Heart right ventricle (tissue), 16 donors: ENCODE results near the gene CCT8. TPM values are rescaled to one million over a fixed set of nuclear protein-coding genes. Genes with fewer than 3 reads are reported as not detected.

Source experiments
- ATAC-seq, 8 donors: fragments of 200-7000 bp; cut with Tn5 transposase; one replicate each; pipeline ENCODE4 v1.9.1; 2020; ENCODE audit warnings: mild to moderate bottlenecking in 8 of 8, moderate library complexity in 8 of 8, moderate number of reproducible peaks in 1 of 8
- DNase-seq, 2 donors: peaks; one replicate each; pipeline ENCODE4 v3.0.0-alpha.2; 2020
- H3K27ac ChIP-seq, 10 donors: fragments of 200-600 bp; sonication (generic) in 2 of 10; one replicate each; pipeline versions ENCODE4 v1.5.0 to v1.8.0; 2020 to 2022; ENCODE audit warnings: mild to moderate bottlenecking in 3 of 10
- H3K27me3 ChIP-seq, 7 donors: fragments of 200-600 bp; one replicate each; pipeline ENCODE4 v1.8.0; 2021 to 2022; ENCODE audit warnings: mild to moderate bottlenecking in 2 of 7
- H3K36me3 ChIP-seq, 9 donors: fragments of 200-600 bp; sonication (generic) in 1 of 9; one replicate each; pipeline versions ENCODE4 v1.5.0 to v1.8.0; 2020 to 2022; ENCODE audit warnings: mild to moderate bottlenecking in 2 of 9
- H3K4me1 ChIP-seq, 9 donors: fragments of 200-600 bp; sonication (generic) in 1 of 9; one replicate each; pipeline versions ENCODE4 v1.5.0 to v1.8.0; 2020 to 2022; ENCODE audit warnings: mild to moderate bottlenecking in 4 of 9
- H3K4me3 ChIP-seq, 10 donors: fragments of 200-600 bp; sonication (generic) in 2 of 10; one replicate each; pipeline versions ENCODE4 v1.5.0 to v1.8.0; 2020 to 2022; ENCODE audit warnings: mild to moderate bottlenecking in 7 of 10, moderate library complexity in 2 of 10
- H3K9me3 ChIP-seq, 11 donors: fragments of 200-600 bp in 10 of 11; sonication (generic) in 2 of 11; one replicate each; pipeline versions ENCODE4 v1.5.0 to v1.8.0; 2013 to 2022; ENCODE audit warnings: mild to moderate bottlenecking in 2 of 11, control low read depth in 1 of 11, moderate library complexity in 1 of 11
- WGBS, 2 donors: extraction: QIAGEN DNeasy Blood & Tissue Kit; methylation state at CpG; one replicate each; pipeline ENCODE4 v1.1.7; 2013; ENCODE audit warnings: inconsistent platforms in 1 of 2; 5-methylcytosine and 5-hydroxymethylcytosine counted together
- intact Hi-C, 10 donors: fragments of 100-400 bp; cut with DNase I; formaldehyde crosslinking; loops; one replicate each; pipeline versions ENCODE4 v1.11.1 to v1.14.2; 2022
- polyA plus RNA-seq, 2 donors: library from polyadenylated mRNA; stranded (reverse); fragments of 200-250 nt; gene quantifications; one replicate each; pipeline ENCODE4 v1.2.3, GENCODE V29; 2013
- total RNA-seq, 10 donors: library from RNA; stranded (reverse); fragmentation: NEBNext Ultra II Directional in 3 of 10; extraction: Animal tissue kit (Norgen Biotek cat#: 25700) in 3 of 10; gene quantifications; one replicate each; pipeline versions ENCODE4 v1.2.1 to v1.2.4, GENCODE V29; 2021 to 2023
- TF ChIP-seq, protein P1 (sequence below), 9 donors: fragments of 200-600 bp; sonication (generic) in 2 of 9; IDR thresholded peaks; one replicate each; pipeline versions ENCODE4 v1.5.0 to v1.8.0; 2021 to 2022; ENCODE audit warnings: antibody characterized with exemption in 9 of 9, mild to moderate bottlenecking in 5 of 9, moderate library complexity in 1 of 9
- donor health status: Arrhythmogenic right ventricular cardiomyopathy.
- donor health status: ischemic (EF 13 %, LVEDD 7.1; RV severe dilation, severe dysfunction).
- donor health status: healthy with polysubstance abuse.
- donor health status: DM: no; HTN: yes; CAD: no.
- donor health status: DM: no; HTN: no; CAD: no.
- donor health status: ischemic (EF 25% LVEDD 6.9; RV normal size, moderate dysfunction).
- donor health status: ischemic (EF 25% LVEDD 5.7; RV mildly dilated, moderate dysfunction).
- donor health status: healthy.
- donor health status: DM: yes; HTN: yes; CAD: no.
- donor health status: Ischemic cardiomyopathy.
- donor health status: ischemic (EF 35%, LVEDD 5.7; RV mildly dilated, moderate dysfunction).
- donor health status: nonischemic (EF 11% LVEDD 7.7; RV severe dilation, severe dysfunction).
- donor health status: DM: yes; HTN: yes; CAD: no.
- donor health status: PGD.
- donor health status: ischemic (EF 29% LVEDD 5.4; RV normal size, mild dysfunction).
- donor health status: nonischemic (EF 23%, LVEDD 6.1; RV moderate dilation, normal function).

Gene CCT8
- total and polyA plus RNA-seq, 12 donors = 75.6 to 156 (median 112) TPM

DNA sequence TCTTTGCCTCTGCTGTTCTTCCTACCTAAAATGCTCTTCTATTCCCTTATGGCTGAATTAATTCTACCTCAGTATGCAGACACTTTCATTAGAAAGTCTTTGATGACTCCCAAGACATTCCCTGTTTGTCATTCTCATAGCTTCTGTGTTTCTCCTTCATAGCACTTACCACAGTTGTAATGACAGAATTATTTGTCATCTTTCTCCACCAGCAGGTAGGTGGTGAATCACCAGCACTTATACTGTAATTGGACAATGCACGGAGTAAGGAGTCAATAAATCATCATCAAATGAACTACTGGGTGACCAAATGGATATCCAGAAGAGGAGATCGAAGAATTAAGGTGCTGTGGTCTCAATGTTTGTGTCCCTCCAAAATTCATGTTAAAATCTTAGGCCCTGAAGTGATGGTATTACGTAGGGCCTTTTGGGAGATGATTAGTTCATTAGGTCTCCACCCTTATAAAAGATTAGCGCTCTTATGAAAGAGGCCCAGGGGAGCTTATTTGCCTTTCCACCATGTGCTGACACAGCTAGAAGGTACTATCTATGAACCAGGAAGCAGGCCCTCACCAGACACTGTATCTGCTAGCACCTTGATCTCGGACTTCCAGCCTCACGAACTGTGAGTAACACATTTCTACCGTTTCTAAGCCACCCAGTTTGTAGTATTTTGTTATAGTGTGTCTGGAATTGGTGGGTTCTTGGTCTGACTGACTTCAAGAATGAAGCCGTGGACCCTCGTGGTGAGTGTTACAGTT is 2.4 kb upstream of the CCT8 start:
- H3K36me3 ChIP-seq = peaks cover 0 to 4% (median 0%) of the 10 kb centered on the region in 9 donors

DNA sequence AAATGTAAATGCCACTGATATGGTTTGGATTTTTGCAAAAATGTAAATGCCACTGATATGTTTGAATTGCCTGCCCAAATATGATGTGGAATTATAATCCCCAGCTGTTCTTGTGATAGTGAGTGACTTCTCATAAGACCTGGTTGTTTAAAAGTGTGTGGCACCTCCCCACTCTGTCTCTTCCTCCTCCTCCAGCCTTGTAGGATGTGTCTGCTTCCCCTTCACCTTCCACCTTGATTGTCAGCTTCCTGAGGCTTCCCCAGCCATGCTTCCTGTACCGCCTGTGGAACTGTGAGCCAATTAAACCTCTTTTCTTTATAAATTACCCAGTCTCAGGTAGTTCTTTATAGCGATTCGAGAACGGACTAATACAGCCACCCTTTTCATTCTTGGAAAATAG is 1.3 kb upstream of the CCT8 start:
- Histone ChIP-seq H3K4me3 (no peak overlapping the region), H3K4me1 (peaks cover 2 to 63% (median 30%) of the 10 kb centered on the region in 9 donors), H3K36me3 (peaks cover 0 to 15% (median 0%) of the 10 kb centered on the region in 9 donors), H3K9me3 (no peaks in the 10 kb centered on the region), H3K27ac (peak overlapping the region in 1 of 10 donors; percentile 96), H3K27me3 (no peaks in the 10 kb centered on the region)
- TF ChIP-seq, protein P1, sequence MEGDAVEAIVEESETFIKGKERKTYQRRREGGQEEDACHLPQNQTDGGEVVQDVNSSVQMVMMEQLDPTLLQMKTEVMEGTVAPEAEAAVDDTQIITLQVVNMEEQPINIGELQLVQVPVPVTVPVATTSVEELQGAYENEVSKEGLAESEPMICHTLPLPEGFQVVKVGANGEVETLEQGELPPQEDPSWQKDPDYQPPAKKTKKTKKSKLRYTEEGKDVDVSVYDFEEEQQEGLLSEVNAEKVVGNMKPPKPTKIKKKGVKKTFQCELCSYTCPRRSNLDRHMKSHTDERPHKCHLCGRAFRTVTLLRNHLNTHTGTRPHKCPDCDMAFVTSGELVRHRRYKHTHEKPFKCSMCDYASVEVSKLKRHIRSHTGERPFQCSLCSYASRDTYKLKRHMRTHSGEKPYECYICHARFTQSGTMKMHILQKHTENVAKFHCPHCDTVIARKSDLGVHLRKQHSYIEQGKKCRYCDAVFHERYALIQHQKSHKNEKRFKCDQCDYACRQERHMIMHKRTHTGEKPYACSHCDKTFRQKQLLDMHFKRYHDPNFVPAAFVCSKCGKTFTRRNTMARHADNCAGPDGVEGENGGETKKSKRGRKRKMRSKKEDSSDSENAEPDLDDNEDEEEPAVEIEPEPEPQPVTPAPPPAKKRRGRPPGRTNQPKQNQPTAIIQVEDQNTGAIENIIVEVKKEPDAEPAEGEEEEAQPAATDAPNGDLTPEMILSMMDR (IDR thresholded peaks at IDR 0.05) = no peak
- intact Hi-C loops = loop anchor here in 4 of 10 donors (5.0 kb wide), 2 partner anchors 47 to 228 kb away; no protein-coding TSS in a partner anchor
- no peak for ATAC-seq
- DNase-seq = no peak
- WGBS, 2 donors = 90% methylated on average over 4 of the region's 4 CpGs

More for the DNA sequence above, 2.4 kb upstream of the CCT8 start:
- Histone ChIP-seq H3K4me1 (peaks cover 2 to 64% (median 36%) of the 10 kb centered on the region in 9 donors), H3K9me3 (no peaks in the 10 kb centered on the region), H3K27ac (peak overlapping the region in 7 of 10 donors; percentile 82 to 93 (median 86)), H3K4me3 (peak overlapping the region in 1 of 10 donors; percentile 63), H3K27me3 (no peaks in the 10 kb centered on the region)
- WGBS, 2 donors = 90 to 93% methylated on average over 9 of the region's 9 CpGs
- intact Hi-C loops = loop anchor here in 1 of 10 donors (5.0 kb wide), 1 partner anchor 226 kb away; no protein-coding TSS in a partner anchor
- ATAC-seq (no peak), DNase-seq (no peak)
- TF ChIP-seq, protein P1 (IDR thresholded peaks at IDR 0.05) = no peak

DNA sequence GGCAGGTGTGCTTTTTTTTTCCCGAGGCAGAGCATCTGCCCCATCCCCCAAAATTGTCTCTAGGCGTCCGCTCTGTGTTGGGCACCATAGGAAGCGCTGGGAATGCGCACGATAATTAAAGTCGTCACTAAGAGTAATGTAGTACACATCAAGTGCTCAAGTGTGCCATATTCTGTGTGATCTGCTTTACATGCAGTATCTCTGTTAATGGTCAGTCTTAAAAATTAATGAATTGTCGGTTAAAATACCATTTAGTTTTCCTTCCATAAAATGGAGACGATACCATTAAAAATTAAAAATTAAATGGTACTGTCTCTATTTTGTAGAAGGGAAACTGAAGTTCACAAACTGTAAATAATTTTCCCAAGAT is 544 bp upstream of the CCT8 start:
- Histone ChIP-seq H3K4me3 (peak overlapping the region; percentile 64 to 99 (median 84)), H3K4me1 (peaks cover 2 to 55% (median 30%) of the 10 kb centered on the region in 9 donors), H3K36me3 (peaks cover 0 to 23% (median under 1%) of the 10 kb centered on the region in 9 donors), H3K9me3 (no peaks in the 10 kb centered on the region), H3K27me3 (no peaks in the 10 kb centered on the region), H3K27ac (peak overlapping the region; percentile 65 to 96 (median 90))
- ATAC-seq = peak; percentile 27 to 58 (median 50)
- intact Hi-C loops = loop anchor here in 4 of 10 donors (5.0 kb wide), 1 partner anchor 47 kb away; no protein-coding TSS in a partner anchor
- WGBS, 2 donors = 12 to 13% methylated on average over 9 of the region's 9 CpGs
- DNase-seq = no peak
- TF ChIP-seq, protein P1 (IDR thresholded peaks at IDR 0.05) = no peak

DNA sequence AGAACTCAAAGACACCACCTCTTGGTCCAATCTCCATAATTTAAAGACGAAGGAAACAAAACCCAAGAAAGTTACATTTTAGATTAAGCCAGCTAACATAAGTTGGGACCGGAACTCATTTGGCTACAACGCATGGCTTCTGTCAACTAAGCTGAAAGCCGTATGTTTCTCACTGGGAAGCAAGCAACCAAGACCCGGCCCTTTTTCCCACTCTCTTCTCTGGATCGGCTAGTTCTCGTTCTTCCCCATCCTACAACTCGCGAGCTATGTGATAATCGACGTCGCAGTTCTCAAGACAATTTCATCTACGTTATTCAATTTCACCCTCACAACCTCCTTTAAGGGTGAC is 601 bp downstream of the CCT8 start:
- Histone ChIP-seq H3K9me3 (no peaks in the 10 kb centered on the region), H3K27me3 (no peaks in the 10 kb centered on the region), H3K27ac (peak overlapping the region; percentile 59 to 96 (median 90)), H3K4me1 (peaks cover 2 to 44% (median 27%) of the 10 kb centered on the region in 9 donors), H3K36me3 (peaks cover 0 to 34% (median 12%) of the 10 kb centered on the region in 9 donors), H3K4me3 (peak overlapping the region; percentile 64 to 99 (median 84))
- ATAC-seq (peak in 2 of 8 donors; percentile 4 to 10), DNase-seq (no peak)
- TF ChIP-seq, protein P1 (IDR thresholded peaks at IDR 0.05) = no peak
- WGBS, 2 donors = 0 to 1% methylated on average over 13 of the region's 13 CpGs
- intact Hi-C loops = loop anchor here in 5 of 10 donors (1.0 to 5.0 kb wide), 2 partner anchors 46 to 49 kb away; partner anchors contain the start of gene USP16 (in 1 of the 5)
